Lower leg skin (tissue), 3 donors: ENCODE data around the gene PWWP2A.

Experiments used
- CTCF ChIP-seq, 3 donors: fragments of 450-650 bp; IDR thresholded peaks; one replicate each; pipeline ENCODE4 v1.5.1; 2016; ENCODE audit warnings: antibody characterized with exemption in 3 of 3, mild to moderate bottlenecking in 3 of 3, moderate library complexity in 2 of 3
- POLR2A ChIP-seq, 2 donors: fragments of 450-650 bp; IDR thresholded peaks; one replicate each; pipeline ENCODE4 v1.6.1; 2016 to 2017; ENCODE audit warnings: antibody characterized with exemption in 2 of 2, mild to moderate bottlenecking in 1 of 2, moderate library complexity in 1 of 2

- TF ChIP-seq CTCF (IDR thresholded peaks at IDR 0.05) (no peak), POLR2A (IDR thresholded peaks at IDR 0.05) (no peak)
Observed at GRCh38 chr5:160166973-160167623, 47.8 kb upstream of the PWWP2A start.
